Measurements from ENCODE around the gene KAT6B.

GRCh38 chr10:74881253-74881884 is 55.0 kb downstream of the KAT6B start:
- TF ChIP-seq CTCF (IDR thresholded peaks at IDR 0.05): no peak
- no peak for TF ChIP-seq ZFX (IDR thresholded peaks at IDR 0.05; ENCODE audit: borderline replicate concordance)

All from 22Rv1 (cell line).